HEK293 (cell line): ENCODE measurements around the gene TAF1B.

Source experiments
- CTCF ChIA-PET: fragments of 350-600 bp; formaldehyde crosslinking; extraction: SDS; loops from one replicate; lab custom pipeline; 2021; ENCODE audit warnings: antibody characterized with exemption; lab: Yijun Ruan, JAX
- POLR2A ChIA-PET: fragments of 300-600 bp; formaldehyde crosslinking; extraction: SDS; loops from one replicate; lab custom pipeline; 2020; ENCODE audit warnings: antibody characterized with exemption, inconsistent platforms; lab: Yijun Ruan, JAX
- H3K27ac ChIP-seq: fragments of 200-500 bp; sonication (Bioruptor generic); 2 replicates; pipeline ENCODE4 v1.5.1; 2014; ENCODE audit warnings: low read depth, low read length, control low read depth, inconsistent platforms; ENCODE audit errors: extremely low read depth
- H3K36me3 ChIP-seq, 2 experiments: fragments of 200-500 bp in 1 of 2; sonication (Bioruptor generic) in 1 of 2; 1 replicate in 1 of 2; 2 replicates in 1 of 2; pipeline ENCODE4 v1.5.1; 2014 to 2017; ENCODE audit warnings: inconsistent platforms in 2 of 2, low read length in 2 of 2; ENCODE audit not compliant: control insufficient read depth in 2 of 2, insufficient read depth in 1 of 2
- H3K4me1 ChIP-seq: fragments of 200-500 bp; sonication (Bioruptor generic); 2 replicates; pipeline ENCODE4 v1.5.1; 2014; ENCODE audit warnings: mild to moderate bottlenecking, low read length, inconsistent platforms; ENCODE audit not compliant: control insufficient read depth, insufficient read depth
- H3K4me3 ChIP-seq: 2 replicates; pipeline ENCODE4 v1.5.1; 2011; ENCODE audit warnings: low read depth, mild to moderate bottlenecking, control low read depth, low read length, moderate library complexity
- H3K9me3 ChIP-seq: fragments of 200-500 bp; sonication (Bioruptor generic); 2 replicates; pipeline ENCODE4 v1.5.1; 2014; ENCODE audit warnings: low read depth, low read length, inconsistent platforms; ENCODE audit not compliant: control insufficient read depth, insufficient read depth
- KLF1 ChIP-seq: fragments of 450-650 bp; formaldehyde crosslinking; IDR thresholded peaks from 2 replicates; pipeline ENCODE4 v1.5.1; 2016; ENCODE audit warnings: missing biosample characterization, missing genetic modification characterization
- SP3 ChIP-seq: fragments of 450-650 bp; formaldehyde crosslinking; IDR thresholded peaks from 2 replicates; pipeline ENCODE4 v1.5.1; 2016; ENCODE audit warnings: missing biosample characterization, missing genetic modification characterization
- SP7 ChIP-seq: fragments of 450-650 bp; formaldehyde crosslinking; IDR thresholded peaks from 2 replicates; pipeline ENCODE4 v1.5.1; 2016; ENCODE audit warnings: missing biosample characterization, missing genetic modification characterization
- TRIM28 ChIP-seq: IDR thresholded peaks from 2 replicates; pipeline ENCODE4 v1.6.1; 2011; ENCODE audit warnings: low read length, control low read depth, borderline replicate concordance
- YY1 ChIP-seq: fragments of 450-650 bp; formaldehyde crosslinking; IDR thresholded peaks from 2 replicates; pipeline ENCODE4 v1.5.1; 2018; ENCODE audit warnings: missing biosample characterization, missing genetic modification characterization
- ZBTB17 ChIP-seq: fragments of 450-650 bp; formaldehyde crosslinking; IDR thresholded peaks from 2 replicates; pipeline ENCODE4 v1.5.1; 2016; ENCODE audit warnings: missing biosample characterization, missing genetic modification characterization
- ZBTB49 ChIP-seq: fragments of 450-650 bp; formaldehyde crosslinking; IDR thresholded peaks from 2 replicates; pipeline ENCODE4 v1.5.1; 2016; ENCODE audit warnings: missing biosample characterization, missing genetic modification characterization, low read depth
- ZFHX2 ChIP-seq: fragments of 450-650 bp; formaldehyde crosslinking; conservative IDR thresholded peaks from 2 replicates; pipeline ENCODE4 v1.5.1; 2016; ENCODE audit warnings: missing biosample characterization, missing genetic modification characterization
- ZFP3 ChIP-seq: fragments of 450-650 bp; formaldehyde crosslinking; IDR thresholded peaks from 2 replicates; pipeline ENCODE4 v1.5.1; 2016; ENCODE audit warnings: low read depth, missing biosample characterization, missing genetic modification characterization
- ZNF280C ChIP-seq: fragments of 450-650 bp; formaldehyde crosslinking; IDR thresholded peaks from 2 replicates; pipeline ENCODE4 v1.5.1; 2016; ENCODE audit warnings: missing biosample characterization, missing genetic modification characterization
- ZNF324 ChIP-seq: fragments of 450-650 bp; formaldehyde crosslinking; IDR thresholded peaks from 2 replicates; pipeline ENCODE4 v1.5.1; 2016; ENCODE audit warnings: missing biosample characterization, missing genetic modification characterization
- ZNF362 ChIP-seq: fragments of 450-650 bp; formaldehyde crosslinking; IDR thresholded peaks from 2 replicates; pipeline ENCODE4 v1.5.1; 2016; ENCODE audit warnings: missing biosample characterization, missing genetic modification characterization
- ZNF366 ChIP-seq: fragments of 450-650 bp; formaldehyde crosslinking; conservative IDR thresholded peaks from 2 replicates; pipeline ENCODE4 v1.5.1; 2016; ENCODE audit warnings: missing biosample characterization, missing genetic modification characterization
- ZNF510 ChIP-seq: fragments of 450-650 bp; formaldehyde crosslinking; IDR thresholded peaks from 2 replicates; pipeline ENCODE4 v1.5.1; 2018; ENCODE audit warnings: mild to moderate bottlenecking, missing genetic modification characterization, missing biosample characterization; ENCODE audit not compliant: insufficient replicate concordance
- ZNF560 ChIP-seq: fragments of 450-650 bp; formaldehyde crosslinking; IDR thresholded peaks from 2 replicates; pipeline ENCODE4 v1.5.1; 2017; ENCODE audit warnings: missing biosample characterization, missing genetic modification characterization, borderline replicate concordance
- ZNF660 ChIP-seq: fragments of 450-650 bp; IDR thresholded peaks from 2 replicates; pipeline ENCODE4 v1.5.1; 2018; ENCODE audit warnings: missing biosample characterization, mild to moderate bottlenecking, missing genetic modification characterization
- ZNF76 ChIP-seq: fragments of 450-650 bp; formaldehyde crosslinking; IDR thresholded peaks from 2 replicates; pipeline ENCODE4; 2016; ENCODE audit warnings: low read depth, missing biosample characterization, missing genetic modification characterization, borderline replicate concordance
- ZNF791 ChIP-seq: fragments of 450-650 bp; formaldehyde crosslinking; IDR thresholded peaks from 2 replicates; pipeline ENCODE4 v1.5.1; 2016; ENCODE audit warnings: missing biosample characterization, missing genetic modification characterization
- ZSCAN16 ChIP-seq: fragments of 450-650 bp; formaldehyde crosslinking; IDR thresholded peaks from 2 replicates; pipeline ENCODE4 v1.5.1; 2016; ENCODE audit warnings: missing biosample characterization, missing genetic modification characterization

The TAF1B gene

GRCh38 chr2:9982891-9983290 is 139.6 kb downstream of the TAF1B start (continued):
- TF ChIP-seq ZNF362 (tag by site-specific recombination) (no peak), TRIM28 (no peak), ZNF280C (tag by site-specific recombination) (no peak), ZFP3 (tag by site-specific recombination) (no peak), ZNF76 (no peak), YY1 (tag by site-specific recombination) (no peak), ZNF366 (tag by site-specific recombination) (no peak), ZNF660 (no peak)

GRCh38 chr2:9983401-9984216 is 140.3 kb downstream of the TAF1B start:
- H3K4me3 ChIP-seq = no peak overlapping the region
- no peaks in the 10 kb centered on the region for H3K9me3 ChIP-seq
- no peak overlapping the region for H3K27ac ChIP-seq
- POLR2A ChIA-PET = interaction anchor here (0.7 to 1.5 kb wide), 4 partner anchors 11 to 179 kb away, joined by 3 to 4 read pairs (median 3); no protein-coding TSS in a partner anchor
- H3K36me3 ChIP-seq = peaks cover 9 to 23% of the 10 kb centered on the region in 2 experiments; a peak in 2 of 3 replicates
- peaks cover 3% of the 10 kb centered on the region; the same call in 1 of the 2 replicates for H3K4me1 ChIP-seq
- TF ChIP-seq ZNF324 (tag by site-specific recombination) (no peak), SP3 (0 out of 2 replicates have a peak, but pooled peaks have one; percentile 21), ZBTB17 (tag by site-specific recombination) (0 out of 2 replicates have a peak, but pooled peaks have one; percentile 10), ZNF560 (tag by site-specific recombination) (no peak), ZFHX2 (tag by site-specific recombination) (0 out of 2 replicates have a peak, but pooled peaks have one; percentile 9), ZNF791 (tag by site-specific recombination) (no peak), KLF1 (tag by site-specific recombination) (peak; percentile 24; the same call in 1 of the 2 replicates), ZSCAN16 (tag by site-specific recombination) (peak; percentile 16; the same call in 1 of the 2 replicates), ZNF510 (no peak), ZBTB49 (tag by site-specific recombination) (no peak), SP7 (tag by site-specific recombination) (0 out of 2 replicates have a peak, but pooled peaks have one; percentile 13)
- CTCF ChIA-PET = interaction anchor here (0.6 to 5.3 kb wide), 51 partner anchors 9 to 1078 kb away, joined by 3 to 66 read pairs (median 4); no protein-coding TSS in a partner anchor
